Neural progenitor cell (in vitro differentiated cells): ENCODE measurements around the gene NAPSA. TPM values are rescaled to one million over a fixed set of nuclear protein-coding genes. Genes with fewer than 3 reads are reported as not detected.

ENCODE experiments used
- DNase-seq: peaks from one replicate; pipeline ENCODE4 v3.0.0-alpha.2; 2016; ENCODE audit warnings: low spot score
- H2AFZ ChIP-seq: fragments of 200-600 bp; sonication (generic); replicated peaks from 2 replicates; pipeline ENCODE4 v1.6.1; 2016; ENCODE audit warnings: antibody characterized with exemption
- H3F3A ChIP-seq: fragments of 200-600 bp; sonication (generic); 2 replicates; pipeline ENCODE4 v1.6.1; 2016; ENCODE audit warnings: antibody characterized with exemption, low read depth
- H3K27ac ChIP-seq: fragments of 200-600 bp; sonication (generic); 2 replicates; pipeline ENCODE4 v1.5.1; 2016; ENCODE audit warnings: mild to moderate bottlenecking
- H3K27me3 ChIP-seq: fragments of 200-600 bp; sonication (generic); 2 replicates; pipeline ENCODE4 v1.6.1; 2016; ENCODE audit warnings: mild to moderate bottlenecking, moderate library complexity
- H3K36me3 ChIP-seq: fragments of 200-600 bp; sonication (generic); 2 replicates; pipeline ENCODE4 v1.5.1; 2016
- H3K4me1 ChIP-seq: fragments of 200-600 bp; sonication (generic); 2 replicates; pipeline ENCODE4 v1.6.1; 2016; ENCODE audit warnings: mixed run types
- H3K4me2 ChIP-seq: fragments of 200-600 bp; sonication (generic); 2 replicates; pipeline ENCODE4 v1.6.1; 2016
- H3K4me3 ChIP-seq: fragments of 200-600 bp; sonication (generic); 2 replicates; pipeline ENCODE4 v1.5.1; 2016
- H3K79me2 ChIP-seq: fragments of 200-600 bp; sonication (generic); 2 replicates; pipeline ENCODE4 v1.6.1; 2016; ENCODE audit warnings: low read depth
- H3K9ac ChIP-seq: fragments of 200-600 bp; sonication (generic); 2 replicates; pipeline ENCODE4 v1.6.1; 2016
- H3K9me3 ChIP-seq: fragments of 200-600 bp; sonication (generic); 2 replicates; pipeline ENCODE4 v1.5.1; 2016; ENCODE audit warnings: low read depth
- H4K20me1 ChIP-seq: fragments of 200-600 bp; sonication (generic); 2 replicates; pipeline ENCODE4 v1.6.1; 2016; ENCODE audit warnings: low read depth
- H3K27ac Mint-ChIP-seq: 3 replicates; pipeline ENCODE4 v1.8.0; 2021; ENCODE audit warnings: mixed read lengths
- H3K27me3 Mint-ChIP-seq: 2 replicates; pipeline ENCODE4 v1.8.0; 2022; ENCODE audit warnings: low read depth, mild to moderate bottlenecking, inconsistent platforms, moderate library complexity, mixed read lengths; ENCODE audit not compliant: insufficient read depth
- H3K36me3 Mint-ChIP-seq: 3 replicates; pipeline ENCODE4 v1.8.0; 2021; ENCODE audit warnings: mixed read lengths
- H3K4me1 Mint-ChIP-seq: 3 replicates; pipeline ENCODE4 v1.8.0; 2021; ENCODE audit warnings: mixed read lengths
- H3K4me3 Mint-ChIP-seq: 3 replicates; pipeline ENCODE4 v1.8.0; 2021; ENCODE audit warnings: mild to moderate bottlenecking, moderate library complexity, mixed read lengths
- H3K9me3 Mint-ChIP-seq: 3 replicates; pipeline ENCODE4 v1.8.0; 2020; ENCODE audit warnings: mixed read lengths
- EZH2 ChIP-seq: fragments of 200-600 bp; sonication (generic); IDR thresholded peaks from 2 replicates; pipeline ENCODE4 v1.6.1; 2017; ENCODE audit warnings: antibody characterized with exemption, mild to moderate bottlenecking, moderate library complexity
- EZH2phosphoT487 ChIP-seq: fragments of 200-600 bp; sonication (generic); IDR thresholded peaks from 2 replicates; pipeline ENCODE4 v1.6.1; 2017; ENCODE audit warnings: antibody characterized with exemption
- total RNA-seq: library from RNA; depleted of rRNA; stranded (reverse); fragments of >200 nt; gene quantifications from 2 replicates; pipeline ENCODE4 v1.2.3, GENCODE V29; 2015; ENCODE audit warnings: low replicate concordance
- TF ChIP-seq, protein P1 (sequence below): fragments of 200-600 bp; sonication (generic); IDR thresholded peaks from 2 replicates; pipeline ENCODE4 v1.5.1; 2017; ENCODE audit warnings: antibody characterized with exemption, mild to moderate bottlenecking

NAPSA gene
- total RNA-seq, 1 donor from 2014 or later = 0.11 TPM

DNA sequence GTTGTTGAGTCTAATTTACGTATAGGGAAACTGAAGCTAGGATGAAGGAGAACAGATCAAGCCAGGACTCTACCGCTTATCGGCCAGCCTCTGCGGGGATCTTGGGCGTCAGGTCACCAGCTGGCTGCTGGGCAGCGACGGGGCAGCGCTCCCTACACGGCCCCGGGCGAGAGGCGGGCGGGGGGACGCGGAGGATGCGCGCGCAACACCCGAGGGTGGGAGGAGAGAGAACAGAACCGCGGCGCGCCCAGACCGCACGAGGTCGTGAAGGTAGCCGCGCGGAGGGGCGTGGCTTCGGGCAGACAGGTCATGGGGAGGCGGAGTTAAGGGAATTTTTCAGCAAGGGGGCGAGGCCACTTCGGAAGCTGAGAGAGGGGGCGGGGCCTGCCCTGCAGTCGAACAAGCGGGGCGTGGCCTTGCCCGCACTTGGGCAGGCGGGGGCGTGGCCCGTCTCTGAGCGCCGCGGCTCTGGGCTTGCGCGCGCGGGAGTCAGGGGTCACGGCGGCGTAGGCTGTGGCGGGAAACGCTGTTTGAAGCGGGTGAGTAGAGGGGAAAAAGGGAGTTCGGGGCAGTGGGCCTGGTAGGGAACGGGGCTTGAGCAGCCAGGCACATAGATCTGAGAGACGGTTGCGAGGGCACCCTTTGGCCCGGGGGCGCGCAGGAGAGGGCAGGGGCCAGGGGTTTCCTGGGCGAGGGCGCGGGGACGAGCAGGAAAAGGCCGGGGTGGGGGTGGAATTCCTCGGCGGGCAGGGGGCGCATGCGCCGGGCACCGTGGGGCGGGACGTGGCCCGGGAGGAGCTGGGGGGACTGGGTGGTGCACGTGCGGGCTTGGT, 18.6 kb upstream of the NAPSA start, which contains the start of gene POLD1:
TSS of gene POLD1 (plus strand) at position 496 of the 833 bp plus-strand sequence. CDS start 14,505 bp downstream, outside the sequence.
- peak within 1 kb of the TSS; percentile 93 for H3K27ac Mint-ChIP-seq
- TF ChIP-seq EZH2phosphoT487 (no peak), EZH2 (no peak)
- TF ChIP-seq, protein P1, sequence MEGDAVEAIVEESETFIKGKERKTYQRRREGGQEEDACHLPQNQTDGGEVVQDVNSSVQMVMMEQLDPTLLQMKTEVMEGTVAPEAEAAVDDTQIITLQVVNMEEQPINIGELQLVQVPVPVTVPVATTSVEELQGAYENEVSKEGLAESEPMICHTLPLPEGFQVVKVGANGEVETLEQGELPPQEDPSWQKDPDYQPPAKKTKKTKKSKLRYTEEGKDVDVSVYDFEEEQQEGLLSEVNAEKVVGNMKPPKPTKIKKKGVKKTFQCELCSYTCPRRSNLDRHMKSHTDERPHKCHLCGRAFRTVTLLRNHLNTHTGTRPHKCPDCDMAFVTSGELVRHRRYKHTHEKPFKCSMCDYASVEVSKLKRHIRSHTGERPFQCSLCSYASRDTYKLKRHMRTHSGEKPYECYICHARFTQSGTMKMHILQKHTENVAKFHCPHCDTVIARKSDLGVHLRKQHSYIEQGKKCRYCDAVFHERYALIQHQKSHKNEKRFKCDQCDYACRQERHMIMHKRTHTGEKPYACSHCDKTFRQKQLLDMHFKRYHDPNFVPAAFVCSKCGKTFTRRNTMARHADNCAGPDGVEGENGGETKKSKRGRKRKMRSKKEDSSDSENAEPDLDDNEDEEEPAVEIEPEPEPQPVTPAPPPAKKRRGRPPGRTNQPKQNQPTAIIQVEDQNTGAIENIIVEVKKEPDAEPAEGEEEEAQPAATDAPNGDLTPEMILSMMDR = no peak
- H3K36me3 Mint-ChIP-seq = peaks cover 32% of the 10 kb centered on the region
- peak; percentile 100 for DNase-seq
- Histone ChIP-seq H3K27ac (no peak within 1 kb of the TSS), H3K36me3 (peaks cover 3% of the 10 kb centered on the region), H3K9me3 (no peaks in the 10 kb centered on the region), H4K20me1 (peaks cover 21% of the 10 kb centered on the region), H3K27me3 (no peaks in the 10 kb centered on the region), H3K4me3 (peak within 1 kb of the TSS; percentile 59), H3K4me2 (peak within 1 kb of the TSS; percentile 88), H3K79me2 (peaks cover 46% of the 10 kb centered on the region), H3K9ac (peak within 1 kb of the TSS; percentile 62), H2AFZ (peak within 1 kb of the TSS; percentile 32), H3K4me1 (no peaks in the 10 kb centered on the region), H3F3A (peaks cover 14% of the 10 kb centered on the region)
- peak within 1 kb of the TSS; percentile 91 for H3K4me3 Mint-ChIP-seq
- H3K9me3 Mint-ChIP-seq = no peaks in the 10 kb centered on the region
- peaks cover 20% of the 10 kb centered on the region for H3K4me1 Mint-ChIP-seq
- H3K27me3 Mint-ChIP-seq = peaks cover 21% of the 10 kb centered on the region

DNA sequence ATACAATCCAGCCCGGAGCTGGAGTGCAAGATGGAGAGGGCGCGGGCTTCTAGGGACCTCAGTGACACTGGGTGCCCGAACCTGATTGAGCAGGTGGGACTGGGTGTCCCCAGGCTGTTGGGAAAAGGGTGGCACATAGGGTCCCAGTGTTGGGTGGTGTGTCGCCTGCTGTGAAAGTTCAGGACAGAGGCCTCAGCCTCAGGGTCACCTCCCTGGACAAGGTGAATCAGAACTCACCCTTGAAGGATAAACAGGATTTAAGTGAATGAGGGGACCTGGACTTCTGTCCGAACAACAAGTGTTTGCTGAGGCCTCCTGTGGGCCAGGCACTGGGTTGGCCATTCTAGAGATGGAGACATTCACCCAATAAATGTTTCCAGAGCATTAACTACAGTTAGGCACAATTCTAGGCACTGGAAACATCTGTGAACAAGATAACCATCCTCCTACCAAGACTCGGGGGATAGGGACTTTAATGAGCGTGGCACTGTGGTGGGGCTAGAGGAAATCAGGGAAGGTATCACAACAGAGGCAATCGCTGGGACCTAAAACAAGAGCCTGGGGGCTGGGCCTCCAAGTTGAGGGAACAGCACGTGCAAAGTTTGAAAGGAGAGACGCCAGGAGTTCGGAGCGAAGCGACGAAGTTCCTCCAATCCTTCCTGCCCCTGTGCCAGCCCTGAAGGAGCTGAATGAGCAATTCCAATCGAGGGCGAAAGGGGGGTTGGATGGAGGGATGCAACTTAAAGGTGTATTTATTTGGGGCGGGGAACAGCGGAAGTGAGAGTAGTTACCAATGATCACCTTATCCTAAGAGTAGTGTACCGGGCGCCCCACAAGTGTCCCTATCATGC, 17.8 kb upstream of the NAPSA start:
- Histone ChIP-seq H3K27me3 (no peaks in the 10 kb centered on the region), H3K4me2 (peak overlapping the region; percentile 72), H3K4me1 (no peaks in the 10 kb centered on the region), H3K36me3 (no peaks in the 10 kb centered on the region), H3F3A (peaks cover 14% of the 10 kb centered on the region), H3K79me2 (peaks cover 38% of the 10 kb centered on the region), H3K27ac (no peak overlapping the region), H2AFZ (no peak overlapping the region), H3K9me3 (no peaks in the 10 kb centered on the region), H3K4me3 (peak overlapping the region; percentile 59), H3K9ac (no peak overlapping the region), H4K20me1 (peaks cover 21% of the 10 kb centered on the region)
- Mint-ChIP-seq H3K4me1 (peaks cover 20% of the 10 kb centered on the region), H3K9me3 (no peaks in the 10 kb centered on the region), H3K27ac (no peak overlapping the region), H3K36me3 (peaks cover 31% of the 10 kb centered on the region), H3K27me3 (peaks cover 21% of the 10 kb centered on the region), H3K4me3 (peak overlapping the region; percentile 91)
- no peak for DNase-seq
- TF ChIP-seq EZH2phosphoT487 (no peak), EZH2 (no peak)
- TF ChIP-seq, protein P1 = no peak

DNA sequence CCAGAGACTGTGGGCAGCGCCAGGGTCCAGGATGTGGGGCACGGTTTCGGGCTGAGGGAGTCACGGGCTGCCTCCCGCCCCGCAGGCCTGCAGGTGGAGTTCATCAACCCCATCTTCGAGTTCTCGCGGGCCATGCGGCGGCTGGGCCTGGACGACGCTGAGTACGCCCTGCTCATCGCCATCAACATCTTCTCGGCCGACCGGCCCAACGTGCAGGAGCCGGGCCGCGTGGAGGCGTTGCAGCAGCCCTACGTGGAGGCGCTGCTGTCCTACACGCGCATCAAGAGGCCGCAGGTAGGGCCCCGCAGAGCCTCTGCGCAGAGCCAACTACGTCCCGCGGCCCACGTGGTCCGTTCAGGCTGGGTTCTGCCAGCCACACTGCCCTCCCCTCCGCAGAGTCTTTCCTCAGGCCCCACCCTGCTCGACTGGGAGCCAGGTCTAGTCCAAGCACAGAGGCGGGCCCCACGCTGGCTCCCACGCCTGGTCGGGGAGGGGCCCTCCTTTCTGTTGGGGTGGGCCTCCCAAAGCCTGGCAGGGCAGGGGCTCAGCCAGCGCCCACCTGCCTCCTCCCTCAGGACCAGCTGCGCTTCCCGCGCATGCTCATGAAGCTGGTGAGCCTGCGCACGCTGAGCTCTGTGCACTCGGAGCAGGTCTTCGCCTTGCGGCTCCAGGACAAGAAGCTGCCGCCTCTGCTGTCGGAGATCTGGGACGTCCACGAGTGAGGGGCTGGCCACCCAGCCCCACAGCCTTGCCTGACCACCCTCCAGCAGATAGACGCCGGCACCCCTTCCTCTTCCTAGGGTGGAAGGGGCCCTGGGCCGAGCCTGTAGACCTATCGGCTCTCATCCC, 16.7 kb upstream of the NAPSA start:
- no peak for DNase-seq
- H3F3A ChIP-seq = peaks cover 14% of the 10 kb centered on the region
- H3K4me3 ChIP-seq = no peak overlapping the region
- no peaks in the 10 kb centered on the region for H3K9me3 ChIP-seq
- H3K4me3 Mint-ChIP-seq = no peak overlapping the region
- H2AFZ ChIP-seq = no peak overlapping the region
- H3K4me1 Mint-ChIP-seq = peaks cover 20% of the 10 kb centered on the region
- no peaks in the 10 kb centered on the region for H3K27me3 ChIP-seq
- peaks cover 26% of the 10 kb centered on the region for H3K79me2 ChIP-seq
- no peak overlapping the region for H3K27ac ChIP-seq
- no peak overlapping the region for H3K9ac ChIP-seq
- H3K4me1 ChIP-seq = no peaks in the 10 kb centered on the region
- peaks cover 21% of the 10 kb centered on the region for H4K20me1 ChIP-seq
- no peak overlapping the region for H3K4me2 ChIP-seq
- no peak for TF ChIP-seq EZH2phosphoT487
- TF ChIP-seq, protein P1 = no peak
- TF ChIP-seq EZH2 = no peak
- H3K36me3 Mint-ChIP-seq = peaks cover 25% of the 10 kb centered on the region
- H3K36me3 ChIP-seq = no peaks in the 10 kb centered on the region
- H3K9me3 Mint-ChIP-seq = no peaks in the 10 kb centered on the region
- no peak overlapping the region for H3K27ac Mint-ChIP-seq
- peaks cover 19% of the 10 kb centered on the region for H3K27me3 Mint-ChIP-seq
